G401.6 (cell line): ENCODE measurements around the gene NUDT14.

ENCODE experiments used
- FAIRE-seq: peaks from 2 replicates; lab custom pipeline; 2012; peaks lifted over from hg19 to GRCh38; lab: Jason Lieb, UNC

NUDT14 gene

GRCh38 chr14:105198588-105198987 is 17.5 kb upstream of the NUDT14 start:
- FAIRE-seq = no peak

GRCh38 chr14:105197211-105197641 is 16.1 kb upstream of the NUDT14 start:
- FAIRE-seq = no peak

GRCh38 chr14:105196265-105196960 is 15.3 kb upstream of the NUDT14 start:
- FAIRE-seq = no peak

- FAIRE-seq = no peak
Measured at GRCh38 chr14:105195522-105196264, 14.6 kb upstream of the NUDT14 start.

DNA sequence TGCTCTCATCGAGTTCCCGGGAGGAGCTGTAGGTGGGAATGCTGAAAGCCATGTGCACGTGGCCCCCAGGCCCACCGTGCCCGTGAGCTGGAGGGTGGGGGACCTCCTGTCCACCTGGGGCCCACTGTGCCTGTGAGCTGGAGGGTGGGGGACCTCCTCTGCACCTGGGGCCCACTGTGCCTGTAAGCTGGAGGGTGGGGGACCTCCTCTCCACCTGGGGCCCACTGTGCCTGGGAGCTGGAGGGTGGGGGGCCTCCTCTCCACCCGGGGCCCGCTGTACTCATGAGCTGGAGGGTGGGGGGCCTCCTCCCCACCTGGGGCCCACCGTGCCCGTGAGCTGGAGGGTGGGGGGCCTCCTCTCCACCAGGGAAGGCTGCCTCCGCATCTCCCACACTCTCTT is 13.9 kb upstream of the NUDT14 start:
- no peak for FAIRE-seq

- FAIRE-seq = no peak
Measured at GRCh38 chr14:105193916-105194782, 13.0 kb upstream of the NUDT14 start.

GRCh38 chr14:105192866-105193731 is 12.0 kb upstream of the NUDT14 start:
- no peak for FAIRE-seq

DNA sequence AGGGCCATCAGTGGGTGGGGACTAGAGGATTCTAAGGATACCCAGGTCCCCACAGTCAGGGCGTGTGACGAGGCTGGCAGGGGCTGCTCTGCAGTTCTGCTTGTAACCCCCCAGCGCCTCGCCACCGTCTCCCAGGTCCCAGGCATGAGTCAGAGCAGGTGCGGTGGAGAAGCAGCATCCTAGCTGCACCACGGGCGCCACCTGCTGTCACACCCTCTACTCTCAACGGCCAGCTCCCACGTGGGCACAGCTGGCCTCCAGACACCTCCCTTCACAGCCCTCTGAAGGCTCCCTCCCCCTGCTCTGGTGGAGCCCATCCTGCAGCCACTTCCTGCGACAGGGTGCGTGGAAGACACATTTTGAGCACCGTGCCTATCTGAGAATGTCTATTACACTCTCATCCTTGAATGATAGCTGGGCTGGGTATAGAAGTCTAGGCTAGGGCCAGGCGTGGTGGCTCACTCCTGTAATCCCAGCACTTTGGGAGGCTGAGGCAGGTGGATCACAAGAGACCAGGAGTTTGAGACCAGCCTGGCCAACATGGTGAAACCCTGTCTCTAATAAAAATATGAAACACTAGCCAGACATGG is 6.9 kb upstream of the NUDT14 start:
- no peak for FAIRE-seq

DNA sequence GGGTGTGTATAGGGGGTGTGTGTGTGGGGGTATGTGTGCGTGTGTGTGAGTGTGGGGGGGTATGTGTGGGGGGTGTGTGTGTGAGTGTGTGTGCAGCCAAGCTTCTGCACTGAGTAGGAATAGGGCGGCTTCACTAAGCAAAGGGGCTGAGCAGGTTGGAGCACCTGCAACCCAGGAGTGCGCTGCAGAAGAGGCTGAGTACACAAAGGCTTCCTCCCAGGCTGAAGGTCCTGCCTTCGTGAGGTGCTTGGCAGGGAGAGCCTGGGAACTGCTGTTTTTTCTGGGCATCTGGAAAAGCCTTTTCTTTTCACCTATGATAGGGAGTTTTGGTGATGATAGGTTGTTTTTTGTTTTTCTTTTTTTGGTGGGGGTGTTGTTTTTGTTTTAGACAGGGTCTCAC is 6.0 kb upstream of the NUDT14 start:
- FAIRE-seq = no peak

- FAIRE-seq = no peak
Measured at GRCh38 chr14:105185973-105186372, 4.9 kb upstream of the NUDT14 start.

DNA sequence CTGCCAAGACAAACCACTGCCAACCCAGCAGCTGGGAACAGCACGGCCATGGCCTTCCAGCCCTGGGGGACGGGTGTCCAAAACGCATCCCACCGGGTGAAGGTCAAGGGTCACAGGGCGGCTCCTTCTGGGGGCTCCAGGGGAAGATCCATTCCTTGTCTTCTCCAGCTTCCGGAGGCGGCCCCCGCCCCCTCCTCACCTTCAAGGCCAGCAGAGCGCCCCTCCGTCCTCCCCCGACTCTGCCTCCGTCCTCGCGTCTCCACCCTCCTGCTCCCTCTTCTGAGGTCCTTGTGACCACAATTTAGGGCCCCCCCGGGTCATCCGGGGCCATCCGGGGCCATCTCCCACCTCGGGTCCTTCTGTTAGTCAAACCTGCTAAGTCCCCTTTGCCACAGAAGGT is 3.9 kb upstream of the NUDT14 start:
- FAIRE-seq = no peak

DNA sequence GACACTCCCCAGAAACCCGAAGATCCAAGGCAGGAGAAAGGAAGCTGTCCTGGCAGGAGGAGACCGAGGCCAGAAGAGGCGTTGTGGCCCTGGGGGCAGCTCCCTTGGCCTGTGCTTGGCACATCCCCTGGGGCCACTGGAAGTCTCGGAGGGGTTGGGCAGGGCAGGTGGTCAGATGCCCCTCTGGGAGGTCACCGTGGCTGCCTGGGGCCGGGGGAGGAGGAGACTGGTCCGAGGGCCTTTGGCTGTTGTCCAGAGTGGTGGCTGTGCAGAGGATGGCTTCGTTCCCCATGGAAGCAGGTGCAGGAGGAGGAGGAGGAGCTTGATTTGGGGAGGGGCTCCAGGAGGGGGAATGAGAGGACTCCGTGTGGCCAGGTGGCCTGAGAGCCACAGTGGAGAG is 3.3 kb upstream of the NUDT14 start:
- no peak for FAIRE-seq

- FAIRE-seq = no peak
Measured at GRCh38 chr14:105182296-105183020, 1.3 kb upstream of the NUDT14 start.

DNA sequence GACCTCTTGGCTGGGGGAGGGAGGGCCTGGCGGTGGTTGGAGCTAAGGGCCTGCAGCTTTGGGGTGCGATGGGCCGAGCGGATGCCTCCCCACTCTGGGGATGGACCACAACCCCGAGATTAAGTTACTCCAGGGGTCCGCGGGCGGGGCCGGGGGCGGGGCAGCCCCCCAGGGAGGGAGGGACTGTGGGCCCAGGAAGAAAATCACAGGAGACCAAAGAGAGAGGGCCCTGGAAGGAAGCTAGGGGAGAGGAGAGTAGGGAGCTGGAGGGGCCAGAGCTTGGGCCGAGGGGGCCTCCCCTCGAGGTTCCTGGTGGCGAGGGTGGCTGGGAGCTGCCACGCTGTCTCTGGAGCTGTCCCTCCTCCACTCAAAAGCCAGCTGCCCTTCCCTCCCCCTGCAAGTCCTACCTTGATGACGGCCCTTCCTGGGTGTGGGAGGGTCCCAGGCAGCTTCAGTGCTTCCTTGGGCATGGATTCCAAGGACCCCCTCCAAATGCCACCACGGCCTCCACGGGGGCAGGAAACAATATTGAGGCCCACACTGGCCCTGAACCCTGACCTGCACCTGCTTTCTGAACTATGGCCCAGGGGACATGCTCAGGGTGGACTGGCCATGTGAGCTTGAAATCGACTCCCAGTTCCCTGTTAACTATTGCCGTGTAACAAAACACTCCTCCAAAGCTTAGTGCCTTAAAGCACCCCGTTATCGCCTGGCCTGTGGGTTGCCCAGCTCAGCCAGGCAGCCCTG is 610 bp upstream of the NUDT14 start:
- FAIRE-seq = no peak

DNA sequence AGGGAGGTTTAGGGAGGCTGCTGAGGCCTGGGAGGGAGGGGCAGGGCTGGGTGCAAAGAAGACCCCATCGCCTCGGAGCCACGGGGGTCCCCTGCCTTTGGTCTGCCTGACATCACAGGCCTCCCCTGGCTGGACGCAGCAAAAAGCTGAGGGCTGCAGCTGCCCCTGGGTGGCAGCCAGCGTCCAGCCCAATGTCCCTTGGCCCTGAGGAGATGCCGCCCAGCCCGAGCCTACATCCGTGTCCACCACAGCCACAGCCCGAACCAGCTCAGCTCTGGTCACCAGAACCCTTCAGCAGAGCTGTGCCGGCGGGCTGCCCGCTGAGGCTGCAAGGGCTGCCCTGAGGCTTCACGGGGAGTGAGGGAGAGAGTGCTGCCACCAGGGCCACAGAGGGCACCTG is 1.9 kb downstream of the NUDT14 start:
- FAIRE-seq = no peak

- FAIRE-seq = no peak
Measured at GRCh38 chr14:105178868-105179140, 2.3 kb downstream of the NUDT14 start.

DNA sequence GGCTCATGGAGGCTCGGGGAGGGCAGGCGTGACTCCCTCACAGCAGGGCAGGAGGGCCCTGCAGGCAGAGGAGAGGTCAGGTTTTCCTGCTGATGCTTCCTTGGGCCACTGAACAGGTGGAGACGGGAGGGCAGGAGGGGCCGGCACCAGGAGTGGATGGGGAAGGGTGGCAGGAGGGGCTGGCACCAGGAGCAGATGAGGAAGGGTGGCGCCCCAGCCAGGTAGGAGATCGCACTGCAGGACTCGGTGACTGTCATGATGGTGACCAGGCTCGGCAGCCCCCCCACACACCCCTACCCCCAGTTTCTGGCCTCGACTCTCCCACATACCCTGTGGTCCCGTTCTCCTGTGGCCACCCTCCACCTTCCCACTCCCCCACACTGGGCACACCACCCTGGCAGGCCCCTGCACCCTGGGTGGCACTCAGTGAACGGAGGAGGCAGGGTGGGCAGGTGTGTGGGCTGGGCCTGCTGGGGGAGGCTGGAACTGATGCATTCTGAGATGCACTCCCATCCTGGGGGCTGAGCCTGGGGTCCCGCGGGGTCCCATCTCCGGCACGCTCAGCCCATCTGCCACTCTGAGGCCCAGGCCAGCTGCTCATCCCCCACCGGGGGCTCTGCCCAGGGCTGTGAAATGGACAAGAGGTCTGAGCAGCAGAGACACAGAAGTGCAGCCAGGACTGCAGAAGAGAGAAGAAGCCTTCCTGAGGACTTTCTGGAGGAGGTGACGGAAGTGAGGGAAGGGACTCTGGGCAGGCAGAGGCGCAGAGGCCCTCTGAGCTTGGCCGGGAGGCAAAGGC is 2.8 kb downstream of the NUDT14 start:
- no peak for FAIRE-seq

- FAIRE-seq = no peak
Measured at GRCh38 chr14:105177082-105177481, 4.0 kb downstream of the NUDT14 start.

DNA sequence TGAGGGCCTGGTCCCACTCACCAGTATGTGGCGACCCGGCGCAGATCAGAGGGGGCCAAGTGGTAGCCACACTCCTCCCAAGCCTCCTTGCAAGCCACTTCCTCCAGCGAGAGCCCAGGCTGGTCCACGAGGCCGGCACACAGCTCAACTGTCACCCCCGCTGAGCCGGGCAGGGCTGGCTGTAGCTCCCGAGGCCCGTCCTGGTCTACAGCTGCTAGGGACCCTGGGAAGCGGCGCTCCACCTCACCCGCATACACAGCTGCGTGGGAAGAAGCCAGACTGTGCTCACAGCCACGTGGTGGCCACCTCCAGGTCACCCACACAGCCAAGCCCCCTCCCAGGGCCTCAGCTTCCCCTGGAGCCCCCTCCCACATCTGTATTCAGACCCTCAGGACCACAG is 4.6 kb downstream of the NUDT14 start:
- FAIRE-seq = no peak
